Esophagus muscularis mucosa (tissue), 4 donors: Measurements from ENCODE around the gene EHD3.

Experiments used
- EP300 ChIP-seq: sonication (generic); formaldehyde crosslinking; IDR thresholded peaks from one replicate; pipeline ENCODE4 v1.6.1; 2017; ENCODE audit warnings: antibody characterized with exemption
- POLR2A ChIP-seq: fragments of 450-650 bp; IDR thresholded peaks from one replicate; pipeline ENCODE4 v1.6.1; 2017; ENCODE audit warnings: antibody characterized with exemption, moderate library complexity, mild to moderate bottlenecking, low read depth
- POLR2AphosphoS5 ChIP-seq, 2 donors: sonication (generic); formaldehyde crosslinking; IDR thresholded peaks; one replicate each; pipeline ENCODE4 v1.6.1; 2017; ENCODE audit warnings: antibody characterized with exemption in 2 of 2
- TF ChIP-seq, protein P1 (sequence below), 3 experiments: fragments of 200-600 bp in 2 of 3; fragments of 450-650 bp in 1 of 3; sonication (generic) in 2 of 3; IDR thresholded peaks; one replicate each; pipeline ENCODE4 v1.5.1; 2017 to 2019; ENCODE audit warnings: antibody characterized with exemption in 3 of 3, mild to moderate bottlenecking in 2 of 3, moderate library complexity in 1 of 3

- TF ChIP-seq, protein P1, sequence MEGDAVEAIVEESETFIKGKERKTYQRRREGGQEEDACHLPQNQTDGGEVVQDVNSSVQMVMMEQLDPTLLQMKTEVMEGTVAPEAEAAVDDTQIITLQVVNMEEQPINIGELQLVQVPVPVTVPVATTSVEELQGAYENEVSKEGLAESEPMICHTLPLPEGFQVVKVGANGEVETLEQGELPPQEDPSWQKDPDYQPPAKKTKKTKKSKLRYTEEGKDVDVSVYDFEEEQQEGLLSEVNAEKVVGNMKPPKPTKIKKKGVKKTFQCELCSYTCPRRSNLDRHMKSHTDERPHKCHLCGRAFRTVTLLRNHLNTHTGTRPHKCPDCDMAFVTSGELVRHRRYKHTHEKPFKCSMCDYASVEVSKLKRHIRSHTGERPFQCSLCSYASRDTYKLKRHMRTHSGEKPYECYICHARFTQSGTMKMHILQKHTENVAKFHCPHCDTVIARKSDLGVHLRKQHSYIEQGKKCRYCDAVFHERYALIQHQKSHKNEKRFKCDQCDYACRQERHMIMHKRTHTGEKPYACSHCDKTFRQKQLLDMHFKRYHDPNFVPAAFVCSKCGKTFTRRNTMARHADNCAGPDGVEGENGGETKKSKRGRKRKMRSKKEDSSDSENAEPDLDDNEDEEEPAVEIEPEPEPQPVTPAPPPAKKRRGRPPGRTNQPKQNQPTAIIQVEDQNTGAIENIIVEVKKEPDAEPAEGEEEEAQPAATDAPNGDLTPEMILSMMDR (IDR thresholded peaks at IDR 0.05): no peak
- TF ChIP-seq POLR2AphosphoS5 (IDR thresholded peaks at IDR 0.05) (no peak), EP300 (no peak), POLR2A (no peak)
Observed at GRCh38 chr2:31287654-31288053, 53.7 kb downstream of the EHD3 start.
